Measurements from ENCODE around the gene ARHGEF38.

Gene ARHGEF38

DNA sequence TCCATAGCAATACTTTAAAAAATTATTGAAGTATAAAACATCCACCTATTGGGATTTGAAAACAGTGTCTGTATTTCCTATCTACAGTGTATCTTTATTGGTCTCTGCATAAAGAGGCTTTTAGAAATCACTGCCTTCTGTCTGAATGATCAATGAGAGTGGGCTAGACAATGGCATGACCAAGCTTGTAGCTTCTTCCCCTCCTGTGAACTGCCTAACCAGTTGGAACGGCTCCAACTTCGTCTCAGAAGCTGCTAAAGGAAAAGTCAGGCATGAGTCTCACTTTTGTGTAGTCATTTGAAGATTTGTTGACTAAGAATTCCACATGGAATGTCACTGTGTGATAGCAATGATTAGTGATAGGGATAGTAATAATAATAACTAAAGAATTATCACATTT is 91.8 kb downstream of the ARHGEF38 start:
- H3K36me3 ChIP-seq (ENCODE audit: control insufficient read depth in 4 of 4, insufficient read depth in 4 of 4, low read length in 3 of 4) = no peaks in the 10 kb centered on the region
- H3K4me3 ChIP-seq (ENCODE audit: control insufficient read depth in 1 of 7, extremely low read depth in 1 of 7, insufficient read depth in 4 of 7, low read depth in 2 of 7, low read length in 6 of 7) = no peak overlapping the region
- no peaks in the 10 kb centered on the region for H3K9me3 ChIP-seq (ENCODE audit: control extremely low read depth in 1 of 5, control insufficient read depth in 4 of 5, insufficient read depth in 2 of 5, low read depth in 1 of 5, low read length in 4 of 5)
- no CpG with 5 or more reads among the region's 2 CpGs for WGBS (ENCODE audit: insufficient coverage)
- CTCF ChIA-PET = no interaction called here
- H3K4me1 ChIP-seq (ENCODE audit: control extremely low read depth in 1 of 4, control insufficient read depth in 4 of 4, insufficient read depth in 4 of 4, low read length in 3 of 4) = no peaks in the 10 kb centered on the region
- H3K27ac ChIP-seq (ENCODE audit: insufficient read depth in 1 of 2, low read depth in 1 of 2, low read length in 2 of 2, poor library complexity in 1 of 2, severe bottlenecking in 2 of 2) = no peak overlapping the region
- DNase-seq = no peak
- POLR2A ChIA-PET = no interaction called here
- H3K27me3 ChIP-seq (replicated peaks in 2 of 5; ENCODE audit: control insufficient read depth in 4 of 5, insufficient read depth in 5 of 5, low read length in 4 of 5) = no peaks in the 10 kb centered on the region

- WGBS (ENCODE audit: insufficient coverage) = 38% methylated on average over 1 of the region's 1 CpG
- CTCF ChIA-PET = interaction anchor here (1.0 kb wide), 1 partner anchor 12 kb away, joined by 3 read pairs; no protein-coding TSS in a partner anchor
- POLR2A ChIA-PET = no interaction called here
Observed at GRCh38 chr4:105645440-105645839, 93.0 kb downstream of the ARHGEF38 start.

GRCh38 chr4:105650190-105650589 is 97.8 kb downstream of the ARHGEF38 start:
- H3K4me1 ChIP-seq (ENCODE audit: control extremely low read depth in 1 of 4, control insufficient read depth in 4 of 4, insufficient read depth in 4 of 4, low read length in 3 of 4) = peaks cover 0 to 2% (median 0%) of the 10 kb centered on the region in 4 experiments
- no peak overlapping the region for H3K4me3 ChIP-seq (ENCODE audit: control insufficient read depth in 1 of 7, extremely low read depth in 1 of 7, insufficient read depth in 4 of 7, low read depth in 2 of 7, low read length in 6 of 7)
- H3K27ac ChIP-seq (ENCODE audit: insufficient read depth in 1 of 2, low read depth in 1 of 2, low read length in 2 of 2, poor library complexity in 1 of 2, severe bottlenecking in 2 of 2) = no peak overlapping the region
- no peaks in the 10 kb centered on the region for H3K27me3 ChIP-seq (replicated peaks in 2 of 5; ENCODE audit: control insufficient read depth in 4 of 5, insufficient read depth in 5 of 5, low read length in 4 of 5)
- H3K36me3 ChIP-seq (ENCODE audit: control insufficient read depth in 4 of 4, insufficient read depth in 4 of 4, low read length in 3 of 4) = no peaks in the 10 kb centered on the region
- peak; percentile 45 to 70 (median 57) for DNase-seq
- ChIA-PET CTCF (no interaction called here), POLR2A (no interaction called here)
- no peaks in the 10 kb centered on the region for H3K9me3 ChIP-seq (ENCODE audit: control extremely low read depth in 1 of 5, control insufficient read depth in 4 of 5, insufficient read depth in 2 of 5, low read depth in 1 of 5, low read length in 4 of 5)
- WGBS (ENCODE audit: insufficient coverage) = no CpG with 5 or more reads among the region's 1 CpG

More at GRCh38 chr4:105645440-105645839, 93.0 kb downstream of the ARHGEF38 start:
- Histone ChIP-seq H3K9me3 (ENCODE audit: control extremely low read depth in 1 of 5, control insufficient read depth in 4 of 5, insufficient read depth in 2 of 5, low read depth in 1 of 5, low read length in 4 of 5) (no peaks in the 10 kb centered on the region), H3K36me3 (ENCODE audit: control insufficient read depth in 4 of 4, insufficient read depth in 4 of 4, low read length in 3 of 4) (no peaks in the 10 kb centered on the region), H3K27me3 (replicated peaks in 2 of 5; ENCODE audit: control insufficient read depth in 4 of 5, insufficient read depth in 5 of 5, low read length in 4 of 5) (no peaks in the 10 kb centered on the region), H3K27ac (ENCODE audit: insufficient read depth in 1 of 2, low read depth in 1 of 2, low read length in 2 of 2, poor library complexity in 1 of 2, severe bottlenecking in 2 of 2) (no peak overlapping the region), H3K4me3 (ENCODE audit: control insufficient read depth in 1 of 7, extremely low read depth in 1 of 7, insufficient read depth in 4 of 7, low read depth in 2 of 7, low read length in 6 of 7) (no peak overlapping the region), H3K4me1 (ENCODE audit: control extremely low read depth in 1 of 4, control insufficient read depth in 4 of 4, insufficient read depth in 4 of 4, low read length in 3 of 4) (peaks cover 0 to 2% (median 0%) of the 10 kb centered on the region in 4 experiments)
- DNase-seq = peak in 1 of 3 donors; percentile 5

GRCh38 chr4:105651884-105652283 is 99.5 kb downstream of the ARHGEF38 start:
- Histone ChIP-seq H3K36me3 (ENCODE audit: control insufficient read depth in 4 of 4, insufficient read depth in 4 of 4, low read length in 3 of 4) (no peaks in the 10 kb centered on the region), H3K27ac (ENCODE audit: insufficient read depth in 1 of 2, low read depth in 1 of 2, low read length in 2 of 2, poor library complexity in 1 of 2, severe bottlenecking in 2 of 2) (no peak overlapping the region), H3K4me3 (ENCODE audit: control insufficient read depth in 1 of 7, extremely low read depth in 1 of 7, insufficient read depth in 4 of 7, low read depth in 2 of 7, low read length in 6 of 7) (no peak overlapping the region), H3K4me1 (ENCODE audit: control extremely low read depth in 1 of 4, control insufficient read depth in 4 of 4, insufficient read depth in 4 of 4, low read length in 3 of 4) (peaks cover 0 to 2% (median 0%) of the 10 kb centered on the region in 4 experiments), H3K27me3 (replicated peaks in 2 of 5; ENCODE audit: control insufficient read depth in 4 of 5, insufficient read depth in 5 of 5, low read length in 4 of 5) (no peaks in the 10 kb centered on the region), H3K9me3 (ENCODE audit: control extremely low read depth in 1 of 5, control insufficient read depth in 4 of 5, insufficient read depth in 2 of 5, low read depth in 1 of 5, low read length in 4 of 5) (no peaks in the 10 kb centered on the region)
- CTCF ChIA-PET = interaction anchor here (0.8 kb wide), 1 partner anchor 21 kb away, joined by 3 read pairs; no protein-coding TSS in a partner anchor
- POLR2A ChIA-PET = no interaction called here
- no peak for DNase-seq

DNA sequence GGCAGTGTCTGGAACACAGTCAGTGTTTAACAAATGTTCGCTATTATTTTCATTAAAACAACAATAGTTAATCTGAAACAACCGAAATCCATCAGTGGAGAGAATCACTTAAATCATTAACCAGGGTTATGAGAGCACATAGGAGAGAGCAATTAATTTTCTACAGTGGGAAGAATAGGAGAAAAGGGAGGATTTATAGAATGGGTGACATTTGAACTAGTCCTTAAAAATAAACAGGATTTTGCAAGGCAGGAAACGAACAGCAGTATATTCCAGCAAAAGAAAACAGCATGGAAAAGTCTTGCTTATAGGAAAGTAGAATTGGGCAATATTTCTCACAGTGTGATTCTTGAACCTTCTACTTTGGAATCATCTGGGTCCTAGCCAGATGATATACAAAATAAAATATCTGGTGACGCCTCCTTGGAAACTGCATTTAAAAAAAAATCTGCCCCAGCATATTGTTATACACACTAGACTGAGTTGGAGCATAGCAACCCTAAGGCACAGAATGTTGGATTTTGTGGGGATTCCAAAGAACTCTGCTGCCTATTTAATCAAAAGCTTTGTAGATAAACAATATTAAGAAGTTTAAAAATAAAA is 100.0 kb downstream of the ARHGEF38 start:
- no peak for DNase-seq
- Histone ChIP-seq H3K4me1 (ENCODE audit: control extremely low read depth in 1 of 4, control insufficient read depth in 4 of 4, insufficient read depth in 4 of 4, low read length in 3 of 4) (peaks cover 0 to 2% (median 0%) of the 10 kb centered on the region in 4 experiments), H3K9me3 (ENCODE audit: control extremely low read depth in 1 of 5, control insufficient read depth in 4 of 5, insufficient read depth in 2 of 5, low read depth in 1 of 5, low read length in 4 of 5) (no peaks in the 10 kb centered on the region), H3K4me3 (ENCODE audit: control insufficient read depth in 1 of 7, extremely low read depth in 1 of 7, insufficient read depth in 4 of 7, low read depth in 2 of 7, low read length in 6 of 7) (no peak overlapping the region), H3K36me3 (ENCODE audit: control insufficient read depth in 4 of 4, insufficient read depth in 4 of 4, low read length in 3 of 4) (no peaks in the 10 kb centered on the region), H3K27ac (ENCODE audit: insufficient read depth in 1 of 2, low read depth in 1 of 2, low read length in 2 of 2, poor library complexity in 1 of 2, severe bottlenecking in 2 of 2) (no peak overlapping the region), H3K27me3 (replicated peaks in 2 of 5; ENCODE audit: control insufficient read depth in 4 of 5, insufficient read depth in 5 of 5, low read length in 4 of 5) (no peaks in the 10 kb centered on the region)
- CTCF ChIA-PET = no interaction called here
- POLR2A ChIA-PET = no interaction called here
- 100% methylated on average over 3 of the region's 4 CpGs for WGBS (ENCODE audit: insufficient coverage)

- no peak for DNase-seq
- Histone ChIP-seq H3K36me3 (ENCODE audit: control insufficient read depth in 4 of 4, insufficient read depth in 4 of 4, low read length in 3 of 4) (no peaks in the 10 kb centered on the region), H3K9me3 (ENCODE audit: control extremely low read depth in 1 of 5, control insufficient read depth in 4 of 5, insufficient read depth in 2 of 5, low read depth in 1 of 5, low read length in 4 of 5) (no peaks in the 10 kb centered on the region), H3K4me3 (ENCODE audit: control insufficient read depth in 1 of 7, extremely low read depth in 1 of 7, insufficient read depth in 4 of 7, low read depth in 2 of 7, low read length in 6 of 7) (no peak overlapping the region), H3K27ac (ENCODE audit: insufficient read depth in 1 of 2, low read depth in 1 of 2, low read length in 2 of 2, poor library complexity in 1 of 2, severe bottlenecking in 2 of 2) (no peak overlapping the region), H3K27me3 (replicated peaks in 2 of 5; ENCODE audit: control insufficient read depth in 4 of 5, insufficient read depth in 5 of 5, low read length in 4 of 5) (no peaks in the 10 kb centered on the region), H3K4me1 (ENCODE audit: control extremely low read depth in 1 of 4, control insufficient read depth in 4 of 4, insufficient read depth in 4 of 4, low read length in 3 of 4) (no peaks in the 10 kb centered on the region)
- CTCF ChIA-PET = interaction anchor here (1.7 kb wide), 1 partner anchor 22 kb away, joined by 4 read pairs; no protein-coding TSS in a partner anchor
- POLR2A ChIA-PET = no interaction called here
Observed at GRCh38 chr4:105657117-105657765, 104.8 kb downstream of the ARHGEF38 start.

GRCh38 chr4:105659190-105659589 is 106.8 kb downstream of the ARHGEF38 start:
- DNase-seq = no peak
- 98% methylated on average over 4 of the region's 6 CpGs for WGBS (ENCODE audit: insufficient coverage)
- Histone ChIP-seq H3K4me1 (ENCODE audit: control extremely low read depth in 1 of 4, control insufficient read depth in 4 of 4, insufficient read depth in 4 of 4, low read length in 3 of 4) (no peaks in the 10 kb centered on the region), H3K36me3 (ENCODE audit: control insufficient read depth in 4 of 4, insufficient read depth in 4 of 4, low read length in 3 of 4) (no peaks in the 10 kb centered on the region), H3K9me3 (ENCODE audit: control extremely low read depth in 1 of 5, control insufficient read depth in 4 of 5, insufficient read depth in 2 of 5, low read depth in 1 of 5, low read length in 4 of 5) (no peaks in the 10 kb centered on the region), H3K27me3 (replicated peaks in 2 of 5; ENCODE audit: control insufficient read depth in 4 of 5, insufficient read depth in 5 of 5, low read length in 4 of 5) (no peaks in the 10 kb centered on the region), H3K4me3 (ENCODE audit: control insufficient read depth in 1 of 7, extremely low read depth in 1 of 7, insufficient read depth in 4 of 7, low read depth in 2 of 7, low read length in 6 of 7) (no peak overlapping the region), H3K27ac (ENCODE audit: insufficient read depth in 1 of 2, low read depth in 1 of 2, low read length in 2 of 2, poor library complexity in 1 of 2, severe bottlenecking in 2 of 2) (no peak overlapping the region)
- ChIA-PET CTCF (interaction anchor here (1.1 to 1.7 kb wide), 3 partner anchors 27 to 138 kb away, joined by 3 to 4 read pairs (median 3); no protein-coding TSS in a partner anchor), POLR2A (interaction anchor here (0.5 kb wide), 1 partner anchor 21 kb away, joined by 3 read pairs; no protein-coding TSS in a partner anchor)
